Astrocyte (in vitro differentiated cells and primary cell): Measurements from ENCODE around the gene KRT25.

Experiments
- EZH2 ChIP-seq: IDR thresholded peaks from 2 replicates; pipeline ENCODE4 v1.6.1; 2012; ENCODE audit warnings: mild to moderate bottlenecking, low read length, inconsistent platforms; ENCODE audit not compliant: insufficient read depth
- TF ChIP-seq, protein P1 (sequence below): IDR thresholded peaks from 2 replicates; pipeline ENCODE4 v1.5.1; 2011; ENCODE audit warnings: low read depth, mild to moderate bottlenecking, inconsistent platforms, low read length, moderate library complexity; ENCODE audit not compliant: insufficient read depth

DNA sequence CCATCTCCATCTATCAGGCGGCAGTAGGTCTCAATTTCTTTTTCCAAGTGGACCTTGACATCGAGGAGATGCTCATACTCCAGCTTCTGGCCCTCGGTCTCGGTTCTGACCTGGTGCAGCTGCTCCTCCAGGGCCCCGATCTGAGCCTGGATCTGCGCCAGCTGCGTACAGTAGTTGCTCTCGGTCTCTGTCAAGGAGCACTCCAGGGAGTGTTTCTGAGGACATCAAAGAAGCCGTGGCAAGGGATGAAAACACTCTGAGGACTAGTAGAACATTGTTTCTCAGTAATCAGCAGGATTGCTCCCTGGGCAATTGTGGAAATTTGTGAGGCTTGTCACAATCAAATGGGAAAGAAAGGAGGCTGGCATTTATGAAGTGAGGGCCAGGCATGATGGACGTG, 38.7 kb upstream of the KRT25 start:
- TF ChIP-seq, protein P1, sequence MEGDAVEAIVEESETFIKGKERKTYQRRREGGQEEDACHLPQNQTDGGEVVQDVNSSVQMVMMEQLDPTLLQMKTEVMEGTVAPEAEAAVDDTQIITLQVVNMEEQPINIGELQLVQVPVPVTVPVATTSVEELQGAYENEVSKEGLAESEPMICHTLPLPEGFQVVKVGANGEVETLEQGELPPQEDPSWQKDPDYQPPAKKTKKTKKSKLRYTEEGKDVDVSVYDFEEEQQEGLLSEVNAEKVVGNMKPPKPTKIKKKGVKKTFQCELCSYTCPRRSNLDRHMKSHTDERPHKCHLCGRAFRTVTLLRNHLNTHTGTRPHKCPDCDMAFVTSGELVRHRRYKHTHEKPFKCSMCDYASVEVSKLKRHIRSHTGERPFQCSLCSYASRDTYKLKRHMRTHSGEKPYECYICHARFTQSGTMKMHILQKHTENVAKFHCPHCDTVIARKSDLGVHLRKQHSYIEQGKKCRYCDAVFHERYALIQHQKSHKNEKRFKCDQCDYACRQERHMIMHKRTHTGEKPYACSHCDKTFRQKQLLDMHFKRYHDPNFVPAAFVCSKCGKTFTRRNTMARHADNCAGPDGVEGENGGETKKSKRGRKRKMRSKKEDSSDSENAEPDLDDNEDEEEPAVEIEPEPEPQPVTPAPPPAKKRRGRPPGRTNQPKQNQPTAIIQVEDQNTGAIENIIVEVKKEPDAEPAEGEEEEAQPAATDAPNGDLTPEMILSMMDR = no peak
- TF ChIP-seq EZH2 = no peak
